Tibial nerve (tissue), 4 donors: ENCODE measurements around the gene LRRC41. TPM values are rescaled to one million over a fixed set of nuclear protein-coding genes. Genes with fewer than 3 reads are reported as not detected.

Experiments used
- DNase-seq, 2 donors: peaks; one replicate each; pipeline ENCODE4 v3.0.0-alpha.2; 2019; ENCODE audit warnings: low spot score in 2 of 2
- H3K27ac ChIP-seq, 4 donors: fragments of 200-600 bp; sonication (generic) in 3 of 4; one replicate each; pipeline ENCODE4 v1.5.1; 2017 to 2019; ENCODE audit warnings: mild to moderate bottlenecking in 1 of 4
- H3K27me3 ChIP-seq, 2 donors: fragments of 200-600 bp; sonication (generic) in 1 of 2; one replicate each; pipeline versions ENCODE4 v1.5.1 to v1.6.0; 2017 to 2019
- H3K36me3 ChIP-seq, 3 donors: fragments of 200-600 bp; sonication (generic); one replicate each; pipeline ENCODE4 v1.5.1; 2018 to 2019
- H3K4me1 ChIP-seq, 4 donors: fragments of 200-600 bp; sonication (generic) in 3 of 4; one replicate each; pipeline ENCODE4 v1.5.1; 2017 to 2019
- H3K4me3 ChIP-seq, 4 donors: fragments of 200-600 bp; sonication (generic) in 3 of 4; one replicate each; pipeline ENCODE4 v1.5.1; 2017 to 2019; ENCODE audit warnings: mild to moderate bottlenecking in 1 of 4, moderate library complexity in 1 of 4
- H3K9me3 ChIP-seq, 4 donors: fragments of 200-600 bp; sonication (generic) in 3 of 4; one replicate each; pipeline ENCODE4 v1.5.1; 2017 to 2019
- EP300 ChIP-seq, 2 donors: sonication (generic); formaldehyde crosslinking; IDR thresholded peaks; one replicate each; pipeline ENCODE4 v1.6.1; 2017; ENCODE audit warnings: antibody characterized with exemption in 2 of 2, mild to moderate bottlenecking in 1 of 2
- POLR2A ChIP-seq, 2 donors: fragments of 450-650 bp; IDR thresholded peaks; one replicate each; pipeline ENCODE4 v1.6.1; 2017; ENCODE audit warnings: antibody characterized with exemption in 2 of 2, mild to moderate bottlenecking in 2 of 2, moderate library complexity in 2 of 2
- WGBS, 2 donors: methylation state at CpG; one replicate each; pipeline ENCODE4 v1.1.5; 2018; 5-methylcytosine and 5-hydroxymethylcytosine counted together
- total RNA-seq, 4 donors: library from RNA; depleted of rRNA; stranded (reverse); fragments of >200 nt; gene quantifications; one replicate each; pipeline ENCODE4 v1.1.0, GENCODE V29; 2016
- TF ChIP-seq, protein P1 (sequence below), 5 experiments: fragments of 200-600 bp in 3 of 5; fragments of 450-650 bp in 2 of 5; sonication (generic) in 3 of 5; IDR thresholded peaks; one replicate each; pipeline ENCODE4 v1.5.1; 2016 to 2019; ENCODE audit warnings: antibody characterized with exemption in 5 of 5, mild to moderate bottlenecking in 3 of 5, moderate library complexity in 2 of 5

The LRRC41 gene
- total RNA-seq, 4 donors from 2014 or later, result 80.4 to 83.9 (median 83.2) TPM

DNA sequence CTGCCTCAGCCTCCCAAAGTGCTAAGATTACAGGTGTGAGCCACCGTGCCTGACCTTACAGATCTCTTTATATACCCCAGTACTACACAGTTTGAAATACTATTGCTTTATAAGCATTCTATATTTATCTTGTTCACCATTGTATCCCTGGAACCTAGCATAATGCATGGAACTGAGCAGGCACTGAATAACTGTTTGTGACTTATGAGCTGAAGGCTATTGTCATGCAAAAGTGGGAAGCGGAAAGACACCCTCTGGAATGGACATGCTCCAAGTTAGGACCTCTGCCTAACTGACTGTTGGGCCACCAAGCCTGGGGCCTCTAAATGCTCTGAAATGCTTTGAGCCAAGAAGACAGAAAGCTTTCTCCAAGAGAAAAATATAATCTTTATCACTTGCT is 8.1 kb downstream of the LRRC41 start:
- 93% methylated on average over 2 of the region's 2 CpGs for WGBS, 2 donors
- Histone ChIP-seq H3K27me3 (no peaks in the 10 kb centered on the region), H3K36me3 (peaks cover 4 to 71% (median 5%) of the 10 kb centered on the region in 3 donors), H3K4me1 (peaks cover 0 to 27% (median 8%) of the 10 kb centered on the region in 4 donors), H3K27ac (no peak overlapping the region), H3K4me3 (no peak overlapping the region), H3K9me3 (no peaks in the 10 kb centered on the region)
- DNase-seq, result no peak
- TF ChIP-seq, protein P1, sequence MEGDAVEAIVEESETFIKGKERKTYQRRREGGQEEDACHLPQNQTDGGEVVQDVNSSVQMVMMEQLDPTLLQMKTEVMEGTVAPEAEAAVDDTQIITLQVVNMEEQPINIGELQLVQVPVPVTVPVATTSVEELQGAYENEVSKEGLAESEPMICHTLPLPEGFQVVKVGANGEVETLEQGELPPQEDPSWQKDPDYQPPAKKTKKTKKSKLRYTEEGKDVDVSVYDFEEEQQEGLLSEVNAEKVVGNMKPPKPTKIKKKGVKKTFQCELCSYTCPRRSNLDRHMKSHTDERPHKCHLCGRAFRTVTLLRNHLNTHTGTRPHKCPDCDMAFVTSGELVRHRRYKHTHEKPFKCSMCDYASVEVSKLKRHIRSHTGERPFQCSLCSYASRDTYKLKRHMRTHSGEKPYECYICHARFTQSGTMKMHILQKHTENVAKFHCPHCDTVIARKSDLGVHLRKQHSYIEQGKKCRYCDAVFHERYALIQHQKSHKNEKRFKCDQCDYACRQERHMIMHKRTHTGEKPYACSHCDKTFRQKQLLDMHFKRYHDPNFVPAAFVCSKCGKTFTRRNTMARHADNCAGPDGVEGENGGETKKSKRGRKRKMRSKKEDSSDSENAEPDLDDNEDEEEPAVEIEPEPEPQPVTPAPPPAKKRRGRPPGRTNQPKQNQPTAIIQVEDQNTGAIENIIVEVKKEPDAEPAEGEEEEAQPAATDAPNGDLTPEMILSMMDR (IDR thresholded peaks at IDR 0.05), result no peak
- TF ChIP-seq EP300 (IDR thresholded peaks at IDR 0.05) (no peak), POLR2A (IDR thresholded peaks at IDR 0.05) (no peak)

- no peak for DNase-seq
- H3K27me3 ChIP-seq, result no peaks in the 10 kb centered on the region
- no peak overlapping the region for H3K4me3 ChIP-seq
- no peak overlapping the region for H3K27ac ChIP-seq
- no peak for TF ChIP-seq POLR2A (IDR thresholded peaks at IDR 0.05)
- TF ChIP-seq, protein P1 (IDR thresholded peaks at IDR 0.05), result no peak
- no peak for TF ChIP-seq EP300 (IDR thresholded peaks at IDR 0.05)
- H3K9me3 ChIP-seq, result no peaks in the 10 kb centered on the region
- peaks cover 0 to 89% (median 4%) of the 10 kb centered on the region in 3 donors for H3K36me3 ChIP-seq
- no peaks in the 10 kb centered on the region for H3K4me1 ChIP-seq
- 94 to 97% methylated on average over 4 of the region's 4 CpGs for WGBS, 2 donors
Measured at GRCh38 chr1:46289976-46290375, 13.4 kb downstream of the LRRC41 start.

DNA sequence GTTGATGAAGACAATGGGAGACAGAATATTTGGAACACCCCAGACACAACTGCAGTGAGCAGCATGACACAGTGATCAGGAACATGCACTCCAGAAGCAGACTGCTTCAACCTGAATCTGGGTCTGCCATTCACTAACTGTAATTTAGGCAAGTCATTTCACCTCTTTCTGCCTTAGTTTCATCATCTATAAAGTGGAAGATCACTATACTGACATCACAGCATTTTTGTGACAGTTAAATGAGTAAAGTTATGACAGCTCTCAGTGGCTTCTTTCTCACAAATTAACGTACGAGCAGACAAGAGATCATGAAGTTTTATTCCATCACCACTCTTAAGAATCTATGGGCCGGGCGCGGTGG is 14.3 kb downstream of the LRRC41 start:
- TF ChIP-seq, protein P1 (IDR thresholded peaks at IDR 0.05), result no peak
- TF ChIP-seq EP300 (IDR thresholded peaks at IDR 0.05) (no peak), POLR2A (IDR thresholded peaks at IDR 0.05) (no peak)
- no peak for DNase-seq
- H3K4me3 ChIP-seq, result no peak overlapping the region

GRCh38 chr1:46288485-46289133 is 14.8 kb downstream of the LRRC41 start:
- no peak overlapping the region for H3K4me3 ChIP-seq
- no peaks in the 10 kb centered on the region for H3K4me1 ChIP-seq
- H3K27me3 ChIP-seq, result no peaks in the 10 kb centered on the region
- no peak for DNase-seq
- 88 to 94% methylated on average over 1 of the region's 1 CpG for WGBS, 2 donors
- H3K27ac ChIP-seq, result no peak overlapping the region
- peaks cover 0 to 89% (median 4%) of the 10 kb centered on the region in 3 donors for H3K36me3 ChIP-seq
- H3K9me3 ChIP-seq, result no peaks in the 10 kb centered on the region
- TF ChIP-seq EP300 (IDR thresholded peaks at IDR 0.05), result no peak
- TF ChIP-seq, protein P1 (IDR thresholded peaks at IDR 0.05), result no peak
- no peak for TF ChIP-seq POLR2A (IDR thresholded peaks at IDR 0.05)

More for the DNA sequence above, 14.3 kb downstream of the LRRC41 start:
- Histone ChIP-seq H3K4me1 (no peaks in the 10 kb centered on the region), H3K9me3 (no peaks in the 10 kb centered on the region), H3K27ac (no peak overlapping the region), H3K27me3 (no peaks in the 10 kb centered on the region), H3K36me3 (peaks cover 0 to 89% (median 4%) of the 10 kb centered on the region in 3 donors)
- WGBS, 2 donors, result 97 to 98% methylated on average over 5 of the region's 5 CpGs

DNA sequence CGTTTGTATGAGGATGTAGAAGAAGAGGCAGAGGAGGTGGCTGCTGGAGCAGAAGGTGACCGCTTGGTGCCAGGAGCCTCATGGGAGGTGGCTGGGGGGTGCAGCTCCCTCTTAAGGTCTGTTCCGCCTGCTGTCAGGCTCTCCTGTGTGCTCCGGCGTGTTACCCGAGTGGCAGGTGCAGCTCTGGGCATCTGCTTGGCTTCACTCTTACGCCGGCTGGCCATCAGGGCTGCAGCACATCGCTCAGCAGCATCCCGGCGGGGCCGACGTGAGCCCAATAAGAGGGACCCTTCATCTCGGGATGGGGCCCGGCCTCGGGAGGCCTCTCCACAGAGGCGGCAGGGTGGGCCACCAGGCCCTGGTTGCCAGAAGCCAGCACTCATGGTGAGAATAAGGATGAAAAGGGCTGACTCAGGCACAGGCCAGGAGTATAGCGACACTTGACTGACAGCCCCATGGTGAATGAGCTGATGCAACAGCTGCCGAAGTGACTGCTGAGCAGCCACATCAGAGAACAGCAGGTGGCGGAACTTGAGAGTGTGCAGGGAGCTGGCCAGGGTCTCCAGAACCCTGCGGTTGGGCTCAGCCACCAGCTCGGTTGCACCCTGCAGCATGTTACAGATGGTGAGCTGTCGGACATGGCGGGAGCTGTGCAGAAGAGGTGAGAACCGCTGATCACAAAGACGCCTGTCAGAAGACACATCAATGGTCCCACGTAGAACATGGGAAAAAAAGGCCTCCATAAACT is 17.5 kb downstream of the LRRC41 start:
- no peaks in the 10 kb centered on the region for H3K4me1 ChIP-seq
- WGBS, 2 donors, result 87 to 89% methylated on average over 25 to 27 of the region's 27 CpGs
- H3K27me3 ChIP-seq, result no peaks in the 10 kb centered on the region
- peaks cover 0 to 93% (median 7%) of the 10 kb centered on the region in 3 donors for H3K36me3 ChIP-seq
- H3K27ac ChIP-seq, result no peak overlapping the region
- DNase-seq, result no peak
- no peak overlapping the region for H3K4me3 ChIP-seq
- TF ChIP-seq POLR2A (IDR thresholded peaks at IDR 0.05) (no peak), EP300 (IDR thresholded peaks at IDR 0.05) (no peak)
- TF ChIP-seq, protein P1 (IDR thresholded peaks at IDR 0.05), result no peak
- no peaks in the 10 kb centered on the region for H3K9me3 ChIP-seq
